Iris pigment epithelial cell (primary cell): ENCODE data around the gene TNFAIP8L1.

ENCODE experiments used
- DNase-seq: peaks from one replicate; pipeline ENCODE4 v3.0.0-alpha.2; 2011; ENCODE audit warnings: low read depth

The TNFAIP8L1 gene

GRCh38 chr19:4702764-4703163, 63.4 kb downstream of the TNFAIP8L1 start:
- no peak for DNase-seq

GRCh38 chr19:4703671-4704316, 64.5 kb downstream of the TNFAIP8L1 start:
- DNase-seq = no peak

- DNase-seq = no peak
Measured at GRCh38 chr19:4704317-4704673, 65.0 kb downstream of the TNFAIP8L1 start.
